Cardiac muscle cell (in vitro differentiated cells and primary cell): ENCODE data around the gene PBX1. TPM values are rescaled to one million over a fixed set of nuclear protein-coding genes. Genes with fewer than 3 reads are reported as not detected.

Experiments
- DNase-seq, 2 donors: peaks; one replicate each; pipeline versions ENCODE4 v3.0.0 to v3.0.0-alpha.2; 2010 to 2017; ENCODE audit warnings: low read depth in 1 of 2, low spot score in 1 of 2
- H3K27ac ChIP-seq: fragments of 200-600 bp; sonication (generic); 2 replicates; pipeline ENCODE4 v1.5.1; 2016
- H3K27me3 ChIP-seq: fragments of 200-600 bp; sonication (generic); 2 replicates; pipeline ENCODE4 v1.6.0; 2016; ENCODE audit warnings: control low read depth
- H3K36me3 ChIP-seq: fragments of 200-600 bp; sonication (generic); 2 replicates; pipeline ENCODE4 v1.5.1; 2016; ENCODE audit warnings: control low read depth
- H3K4me1 ChIP-seq: fragments of 200-600 bp; sonication (generic); 2 replicates; pipeline ENCODE4 v1.8.1; 2017; ENCODE audit warnings: low read depth, mild to moderate bottlenecking, mixed run types
- H3K4me3 ChIP-seq: fragments of 200-600 bp; sonication (generic); 2 replicates; pipeline ENCODE4 v1.5.1; 2016; ENCODE audit warnings: mild to moderate bottlenecking
- H3K9me3 ChIP-seq: fragments of 200-600 bp; sonication (generic); 2 replicates; pipeline ENCODE4 v1.5.1; 2017; ENCODE audit warnings: low read depth, mild to moderate bottlenecking, control low read depth
- polyA plus RNA-seq: library from polyadenylated mRNA; unstranded; fragments of >200 nt; fragmentation: Nextera tagmentation; extraction: Ambion mirVana; gene quantifications from 2 replicates; pipeline ENCODE4 v1.2.1, GENCODE V29; 2016
- total RNA-seq: library from RNA; depleted of rRNA; stranded (reverse); fragments of >200 nt; gene quantifications from 2 replicates; pipeline ENCODE4 v1.2.3, GENCODE V29; 2016
- TF ChIP-seq, protein P1 (sequence below): IDR thresholded peaks from 2 replicates; pipeline ENCODE4 v1.5.1; 2012; ENCODE audit warnings: low read depth, mild to moderate bottlenecking, low read length

PBX1 gene
- total and polyA plus RNA-seq, 2 experiments from 2014 or later = 43.5 to 182 TPM

DNA sequence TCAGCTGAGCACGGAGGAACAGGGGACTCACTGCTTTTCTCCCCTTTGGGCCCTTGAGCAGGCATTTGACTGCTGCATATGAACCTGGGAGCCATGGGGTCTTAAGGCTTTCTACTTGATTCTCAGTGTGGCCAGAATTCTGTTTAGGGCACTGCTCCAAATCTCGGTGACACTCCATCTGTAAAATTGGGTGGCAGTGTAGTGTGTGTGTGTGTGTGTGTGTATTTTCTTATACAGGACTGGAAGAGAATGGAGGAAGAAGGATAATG, 162.2 kb downstream of the PBX1 start:
- DNase-seq = no peak
- H3K4me3 ChIP-seq = no peak overlapping the region

GRCh38 chr1:164723296-164723798, 164.4 kb downstream of the PBX1 start:
- peaks cover 31% of the 10 kb centered on the region for H3K4me1 ChIP-seq

More for the DNA sequence above, 162.2 kb downstream of the PBX1 start:
- Histone ChIP-seq H3K36me3 (no peaks in the 10 kb centered on the region), H3K27me3 (no peaks in the 10 kb centered on the region), H3K9me3 (no peaks in the 10 kb centered on the region), H3K27ac (peak overlapping the region; percentile 39), H3K4me1 (peaks cover 45% of the 10 kb centered on the region)
- TF ChIP-seq, protein P1, sequence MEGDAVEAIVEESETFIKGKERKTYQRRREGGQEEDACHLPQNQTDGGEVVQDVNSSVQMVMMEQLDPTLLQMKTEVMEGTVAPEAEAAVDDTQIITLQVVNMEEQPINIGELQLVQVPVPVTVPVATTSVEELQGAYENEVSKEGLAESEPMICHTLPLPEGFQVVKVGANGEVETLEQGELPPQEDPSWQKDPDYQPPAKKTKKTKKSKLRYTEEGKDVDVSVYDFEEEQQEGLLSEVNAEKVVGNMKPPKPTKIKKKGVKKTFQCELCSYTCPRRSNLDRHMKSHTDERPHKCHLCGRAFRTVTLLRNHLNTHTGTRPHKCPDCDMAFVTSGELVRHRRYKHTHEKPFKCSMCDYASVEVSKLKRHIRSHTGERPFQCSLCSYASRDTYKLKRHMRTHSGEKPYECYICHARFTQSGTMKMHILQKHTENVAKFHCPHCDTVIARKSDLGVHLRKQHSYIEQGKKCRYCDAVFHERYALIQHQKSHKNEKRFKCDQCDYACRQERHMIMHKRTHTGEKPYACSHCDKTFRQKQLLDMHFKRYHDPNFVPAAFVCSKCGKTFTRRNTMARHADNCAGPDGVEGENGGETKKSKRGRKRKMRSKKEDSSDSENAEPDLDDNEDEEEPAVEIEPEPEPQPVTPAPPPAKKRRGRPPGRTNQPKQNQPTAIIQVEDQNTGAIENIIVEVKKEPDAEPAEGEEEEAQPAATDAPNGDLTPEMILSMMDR = no peak

DNA sequence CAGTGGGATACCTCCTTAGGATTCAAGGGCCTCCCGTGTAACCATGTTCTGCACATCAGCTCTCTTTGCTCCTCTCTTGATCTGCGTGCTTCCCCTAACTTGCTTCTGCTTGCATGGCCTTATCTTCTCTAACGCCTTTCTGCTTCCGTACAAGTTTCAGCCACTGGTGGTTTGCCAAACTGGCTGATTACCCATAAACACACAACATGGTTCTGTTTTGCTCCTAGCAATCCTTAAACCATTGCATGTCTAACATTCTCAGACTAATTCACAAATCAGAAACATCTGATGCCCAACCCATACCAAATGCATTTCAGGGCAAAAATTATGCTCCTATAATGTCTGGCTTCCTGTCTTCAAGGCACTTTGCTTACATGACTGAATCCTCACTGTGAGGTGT, 166.4 kb downstream of the PBX1 start:
- Histone ChIP-seq H3K4me3 (no peak overlapping the region), H3K27me3 (no peaks in the 10 kb centered on the region), H3K36me3 (no peaks in the 10 kb centered on the region), H3K4me1 (peaks cover 26% of the 10 kb centered on the region), H3K9me3 (no peaks in the 10 kb centered on the region), H3K27ac (peak overlapping the region; percentile 20)
- TF ChIP-seq, protein P1 = no peak
- peak in 1 of 2 donors; percentile 80 for DNase-seq

More at GRCh38 chr1:164723296-164723798, 164.4 kb downstream of the PBX1 start:
- H3K27ac ChIP-seq = no peak overlapping the region
- no peaks in the 10 kb centered on the region for H3K36me3 ChIP-seq
- no peaks in the 10 kb centered on the region for H3K27me3 ChIP-seq
- no peaks in the 10 kb centered on the region for H3K9me3 ChIP-seq
- TF ChIP-seq, protein P1 = no peak
- no peak overlapping the region for H3K4me3 ChIP-seq
- no peak for DNase-seq

DNA sequence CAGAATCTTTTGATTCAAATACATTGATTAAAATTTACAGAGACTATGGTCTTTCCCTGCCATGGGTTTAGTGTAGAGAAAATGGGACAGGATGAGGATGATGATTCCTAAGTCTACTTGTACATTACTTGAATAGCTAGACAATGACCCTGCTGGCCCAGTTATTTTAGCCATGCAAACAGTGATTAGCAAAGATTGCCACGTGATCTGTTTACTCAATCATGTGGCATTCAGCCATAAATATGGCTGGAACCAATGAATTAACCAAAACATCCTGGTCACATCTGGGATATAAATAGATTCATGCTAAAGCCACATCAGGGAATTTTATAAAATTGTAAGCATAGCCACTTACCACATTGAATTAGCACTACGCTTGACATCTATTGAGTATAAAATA, 167.3 kb downstream of the PBX1 start:
- H3K36me3 ChIP-seq = no peaks in the 10 kb centered on the region
- DNase-seq = peak in 1 of 2 donors; percentile 86
- no peak overlapping the region for H3K27ac ChIP-seq
- no peaks in the 10 kb centered on the region for H3K27me3 ChIP-seq
- peaks cover 20% of the 10 kb centered on the region for H3K4me1 ChIP-seq
- H3K9me3 ChIP-seq = no peaks in the 10 kb centered on the region
- H3K4me3 ChIP-seq = no peak overlapping the region
- TF ChIP-seq, protein P1 = no peak

- Histone ChIP-seq H3K4me1 (peaks cover 21% of the 10 kb centered on the region), H3K9me3 (no peaks in the 10 kb centered on the region), H3K36me3 (no peaks in the 10 kb centered on the region), H3K4me3 (no peak overlapping the region), H3K27ac (no peak overlapping the region), H3K27me3 (no peaks in the 10 kb centered on the region)
- TF ChIP-seq, protein P1 = no peak
- peak in 1 of 2 donors; percentile 48 for DNase-seq
These were observed 169.7 kb downstream of the PBX1 start for GRCh38 chr1:164728719-164729118.
